Common myeloid progenitor, CD34-positive (primary cell): Measurements from ENCODE around the gene ADIPOR2.

Experiments used
- CTCF ChIA-PET: fragments of 350-600 bp; sonication (Branson Sonifier 250); formaldehyde crosslinking; loops from one replicate; lab custom pipeline; 2021; ENCODE audit warnings: antibody characterized with exemption; lab: Charles Lee
- POLR2A ChIA-PET: fragments of 350-600 bp; sonication (Branson Sonifier 250); formaldehyde crosslinking; loops from one replicate; lab custom pipeline; 2021; ENCODE audit warnings: antibody characterized with exemption; lab: Charles Lee
- DNase-seq, 3 donors: peaks; one replicate each; pipeline versions ENCODE4 v3.0.0 to v3.0.0-alpha.2; 2013
- H3K27ac ChIP-seq, 2 experiments: 1 replicate in 1 of 2; 2 replicates in 1 of 2; pipeline ENCODE4 v1.7.0; 2013; ENCODE audit warnings: inconsistent platforms in 2 of 2, low read length in 2 of 2, mild to moderate bottlenecking in 2 of 2, low read depth in 1 of 2, moderate library complexity in 1 of 2; ENCODE audit not compliant: severe bottlenecking in 2 of 2, insufficient read depth in 1 of 2, poor library complexity in 1 of 2
- H3K27me3 ChIP-seq, 5 experiments: replicated peaks in 2 of 5; 1 replicate in 3 of 5; 2 replicates in 2 of 5; pipeline versions ENCODE4 v1.6.1 to v1.7.0; 2013; ENCODE audit warnings: low read length in 4 of 5, mild to moderate bottlenecking in 2 of 5, moderate library complexity in 2 of 5, inconsistent platforms in 1 of 5; ENCODE audit not compliant: insufficient read depth in 5 of 5, control insufficient read depth in 4 of 5
- H3K36me3 ChIP-seq, 4 experiments: 1 replicate in 2 of 4; 2 replicates in 2 of 4; pipeline versions ENCODE4 v1.6.1 to v1.7.0; 2013; ENCODE audit warnings: low read length in 3 of 4, control low read depth in 1 of 4, mild to moderate bottlenecking in 1 of 4; ENCODE audit not compliant: control insufficient read depth in 4 of 4, insufficient read depth in 4 of 4
- H3K4me1 ChIP-seq, 4 experiments: 1 replicate in 3 of 4; 2 replicates in 1 of 4; pipeline versions ENCODE4 v1.6.1 to v1.7.1; 2013; ENCODE audit warnings: low read length in 3 of 4, mild to moderate bottlenecking in 3 of 4, control low read depth in 1 of 4, inconsistent platforms in 1 of 4, moderate library complexity in 1 of 4; ENCODE audit not compliant: control insufficient read depth in 4 of 4, insufficient read depth in 4 of 4; ENCODE audit errors: control extremely low read depth in 1 of 4
- H3K4me3 ChIP-seq, 7 experiments: 1 replicate in 4 of 7; 2 replicates in 3 of 7; pipeline versions ENCODE4 v1.5.1 to v1.7.0; 2013; ENCODE audit warnings: mild to moderate bottlenecking in 7 of 7, low read length in 6 of 7, moderate library complexity in 6 of 7, inconsistent platforms in 2 of 7, low read depth in 2 of 7, control low read depth in 1 of 7; ENCODE audit not compliant: insufficient read depth in 4 of 7, control insufficient read depth in 1 of 7; ENCODE audit errors: extremely low read depth in 1 of 7
- H3K9me3 ChIP-seq, 5 experiments: 1 replicate in 4 of 5; 2 replicates in 1 of 5; pipeline versions ENCODE4 v1.6.1 to v1.7.1; 2013; ENCODE audit warnings: low read length in 4 of 5, mild to moderate bottlenecking in 2 of 5, inconsistent platforms in 1 of 5, low read depth in 1 of 5, moderate library complexity in 1 of 5; ENCODE audit not compliant: control insufficient read depth in 4 of 5, insufficient read depth in 2 of 5; ENCODE audit errors: control extremely low read depth in 1 of 5
- WGBS: methylation state at CpG from one replicate; pipeline ENCODE4 v1.1.5; 2013; ENCODE audit not compliant: insufficient coverage; 5-methylcytosine and 5-hydroxymethylcytosine counted together

ADIPOR2 gene

DNA sequence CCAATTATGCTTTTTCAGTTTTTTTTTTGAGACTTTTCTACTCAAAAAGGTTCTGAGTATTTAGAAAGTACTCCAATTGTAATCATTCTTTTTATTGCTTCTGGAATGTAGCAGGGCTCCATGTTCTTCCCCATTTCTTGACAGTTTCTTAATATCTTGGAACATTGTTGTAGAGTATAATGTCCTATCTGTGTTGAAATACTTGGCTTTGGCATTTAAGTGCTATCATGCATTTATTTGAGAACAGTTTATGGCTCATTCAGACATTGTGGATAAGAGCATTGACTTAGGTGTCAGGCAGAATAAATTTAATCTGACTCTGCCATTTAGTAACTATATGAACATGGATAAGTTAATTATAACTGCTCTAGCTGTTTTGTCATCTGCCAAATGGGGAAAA lies 28.3 kb downstream of the ADIPOR2 start:
- no peaks in the 10 kb centered on the region for H3K4me1 ChIP-seq
- peaks cover 0 to 13% (median 10%) of the 10 kb centered on the region in 4 experiments for H3K36me3 ChIP-seq
- peaks cover 0 to 12% (median 7%) of the 10 kb centered on the region in 5 experiments for H3K9me3 ChIP-seq
- H3K27ac ChIP-seq, result no peak overlapping the region
- POLR2A ChIA-PET, result no interaction called here
- DNase-seq, result no peak
- CTCF ChIA-PET, result interaction anchor here (1.2 to 1.3 kb wide), 2 partner anchors 15 to 18 kb away, joined by 3 read pairs; no protein-coding TSS in a partner anchor
- no peak overlapping the region for H3K4me3 ChIP-seq
- no peaks in the 10 kb centered on the region for H3K27me3 ChIP-seq

GRCh38 chr12:1720494-1720893 lies 29.6 kb downstream of the ADIPOR2 start:
- no peak overlapping the region for H3K4me3 ChIP-seq
- H3K27ac ChIP-seq, result no peak overlapping the region
- ChIA-PET POLR2A (no interaction called here), CTCF (interaction anchor here (0.6 to 1.0 kb wide), 2 partner anchors 9 to 24 kb away, joined by 3 read pairs; no protein-coding TSS in a partner anchor)
- H3K27me3 ChIP-seq, result no peaks in the 10 kb centered on the region
- H3K36me3 ChIP-seq, result peaks cover 0 to 7% (median 4%) of the 10 kb centered on the region in 4 experiments
- peaks cover 0 to 7% (median under 1%) of the 10 kb centered on the region in 5 experiments for H3K9me3 ChIP-seq
- no peak for DNase-seq
- no peaks in the 10 kb centered on the region for H3K4me1 ChIP-seq
- WGBS, result 97% methylated on average over 3 of the region's 3 CpGs

GRCh38 chr12:1723721-1724120 lies 32.9 kb downstream of the ADIPOR2 start:
- Histone ChIP-seq H3K36me3 (peaks cover 0 to 9% (median under 1%) of the 10 kb centered on the region in 4 experiments), H3K4me3 (no peak overlapping the region), H3K9me3 (no peaks in the 10 kb centered on the region), H3K27ac (no peak overlapping the region), H3K4me1 (peaks cover 0 to 14% (median 5%) of the 10 kb centered on the region in 4 experiments), H3K27me3 (no peaks in the 10 kb centered on the region)
- ChIA-PET POLR2A (no interaction called here), CTCF (no interaction called here)
- 80% methylated on average over 4 of the region's 6 CpGs for WGBS
- peak; percentile 12 to 29 (median 24) for DNase-seq

- no peak overlapping the region for H3K27ac ChIP-seq
- no peak overlapping the region for H3K4me3 ChIP-seq
- POLR2A ChIA-PET, result no interaction called here
- H3K36me3 ChIP-seq, result peaks cover 0 to 9% (median under 1%) of the 10 kb centered on the region in 4 experiments
- no peak for DNase-seq
- peaks cover 0 to 14% (median 5%) of the 10 kb centered on the region in 4 experiments for H3K4me1 ChIP-seq
- H3K27me3 ChIP-seq, result no peaks in the 10 kb centered on the region
- CTCF ChIA-PET, result interaction anchor here (0.7 kb wide), 1 partner anchor 37 kb away, joined by 3 read pairs; no protein-coding TSS in a partner anchor
- WGBS, result 94% methylated on average over 2 of the region's 3 CpGs
- H3K9me3 ChIP-seq, result no peaks in the 10 kb centered on the region
Observed at GRCh38 chr12:1724250-1724649, 33.4 kb downstream of the ADIPOR2 start.

DNA sequence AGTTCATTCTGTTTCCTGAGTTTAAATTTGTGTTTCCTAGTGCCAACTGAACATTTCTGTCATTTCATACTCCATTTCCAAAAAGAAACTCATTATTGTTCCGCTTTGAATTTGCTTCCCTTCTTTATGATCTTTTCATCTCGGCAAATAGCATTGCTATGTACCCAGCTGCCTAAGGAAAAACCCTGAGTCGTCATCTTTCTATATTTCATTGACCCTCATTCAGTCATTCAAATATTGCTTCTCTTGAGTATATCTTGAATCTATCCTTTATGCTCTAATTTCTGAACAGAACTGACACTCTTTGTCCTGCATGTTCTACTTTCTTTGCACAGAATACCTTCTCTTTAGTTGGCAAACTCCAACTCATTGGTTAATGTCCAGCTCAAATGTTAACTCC lies 35.9 kb downstream of the ADIPOR2 start:
- CTCF ChIA-PET, result no interaction called here

DNA sequence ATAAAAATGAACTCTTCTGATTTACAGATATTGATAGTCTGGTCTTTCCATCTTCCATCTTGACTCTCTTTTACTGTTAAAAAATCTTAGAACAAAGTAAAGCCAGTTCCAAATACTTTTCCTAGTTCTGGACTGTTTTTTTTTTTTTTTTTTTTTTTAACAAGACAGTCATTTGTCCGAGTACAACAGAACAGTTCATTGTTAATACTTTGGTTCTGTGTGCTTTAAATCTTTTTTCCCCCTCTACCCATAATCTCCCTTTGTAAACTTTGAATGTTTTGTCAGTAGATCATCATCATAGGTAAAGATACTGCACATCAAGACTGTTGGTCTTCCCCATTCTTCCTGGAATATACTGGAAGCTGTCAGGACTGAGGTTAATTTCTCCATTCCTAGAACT lies 38.0 kb downstream of the ADIPOR2 start:
- POLR2A ChIA-PET, result no interaction called here
- WGBS, result no CpG with 5 or more reads among the region's 1 CpG

More for the DNA sequence above, 35.9 kb downstream of the ADIPOR2 start:
- H3K27ac ChIP-seq, result peak overlapping the region in 1 of 2 experiments; percentile 14
- no peaks in the 10 kb centered on the region for H3K27me3 ChIP-seq
- H3K4me3 ChIP-seq, result peak overlapping the region in 1 of 7 experiments; percentile 24
- no peaks in the 10 kb centered on the region for H3K9me3 ChIP-seq
- POLR2A ChIA-PET, result no interaction called here
- DNase-seq, result peak in 2 of 3 donors; percentile 20 to 24
- peaks cover 0 to 9% (median 2%) of the 10 kb centered on the region in 4 experiments for H3K36me3 ChIP-seq
- 24% methylated on average over 3 of the region's 3 CpGs for WGBS
- H3K4me1 ChIP-seq, result peaks cover 0 to 14% (median 5%) of the 10 kb centered on the region in 4 experiments

GRCh38 chr12:1731019-1731687 lies 40.3 kb downstream of the ADIPOR2 start:
- peaks cover 0 to 11% (median 4%) of the 10 kb centered on the region in 4 experiments for H3K4me1 ChIP-seq
- H3K27me3 ChIP-seq, result no peaks in the 10 kb centered on the region
- no peak overlapping the region for H3K4me3 ChIP-seq
- H3K27ac ChIP-seq, result no peak overlapping the region
- no peak for DNase-seq
- no peaks in the 10 kb centered on the region for H3K9me3 ChIP-seq
- CTCF ChIA-PET, result interaction anchor here (1.0 kb wide), 1 partner anchor 16 kb away, joined by 3 read pairs; no protein-coding TSS in a partner anchor
- peaks cover 0 to 9% (median 1%) of the 10 kb centered on the region in 4 experiments for H3K36me3 ChIP-seq
- 88% methylated on average over 4 of the region's 11 CpGs for WGBS
- POLR2A ChIA-PET, result no interaction called here

More for the DNA sequence above, 38.0 kb downstream of the ADIPOR2 start:
- peaks cover 0 to 14% (median 5%) of the 10 kb centered on the region in 4 experiments for H3K4me1 ChIP-seq
- H3K27me3 ChIP-seq, result no peaks in the 10 kb centered on the region
- CTCF ChIA-PET, result interaction anchor here (0.6 kb wide), 2 partner anchors 9 to 44 kb away, joined by 3 read pairs; no protein-coding TSS in a partner anchor
- no peak for DNase-seq
- H3K4me3 ChIP-seq, result no peak overlapping the region
- no peaks in the 10 kb centered on the region for H3K9me3 ChIP-seq
- H3K36me3 ChIP-seq, result peaks cover 0 to 9% (median 2%) of the 10 kb centered on the region in 4 experiments
- no peak overlapping the region for H3K27ac ChIP-seq
